GM12865 (cell line): ENCODE data around the gene SCAPER.
"Not testable (repeated sequence)": the region's sequence is repeated elsewhere in the genome, so short reads cannot be mapped to it uniquely, and the experiment has no call there.

Experiments
- DNase-seq: peaks from one replicate; pipeline ENCODE4 v3.0.0; 2010; ENCODE audit warnings: low read depth
- H3K4me3 ChIP-seq: 2 replicates; pipeline ENCODE4 v1.5.1; 2011; ENCODE audit warnings: mild to moderate bottlenecking, low read depth, low read length, control low read depth
- CTCF ChIP-seq: IDR thresholded peaks from 2 replicates; pipeline ENCODE4 v1.5.1; 2011; ENCODE audit warnings: low read length, control low read depth, low read depth, inconsistent platforms; ENCODE audit not compliant: insufficient read depth; ENCODE audit errors: missing control alignments

SCAPER gene

GRCh38 chr15:76503804-76504203, 401.3 kb downstream of the SCAPER start:
- H3K4me3 ChIP-seq = no peak overlapping the region
- TF ChIP-seq CTCF = no peak
- DNase-seq = no peak

- TF ChIP-seq CTCF = no peak
- DNase-seq = no peak
- no peak overlapping the region for H3K4me3 ChIP-seq
Measured at GRCh38 chr15:76503121-76503520, 402.0 kb downstream of the SCAPER start.

GRCh38 chr15:76502678-76503077, 402.5 kb downstream of the SCAPER start:
- no peak for TF ChIP-seq CTCF
- DNase-seq = no peak
- H3K4me3 ChIP-seq = no peak overlapping the region

GRCh38 chr15:76502185-76502584, 403.0 kb downstream of the SCAPER start:
- H3K4me3 ChIP-seq, DNase-seq: not testable (repeated sequence)

GRCh38 chr15:76501726-76502125, 403.4 kb downstream of the SCAPER start:
- no peak for DNase-seq
- H3K4me3 ChIP-seq = no peak overlapping the region
- TF ChIP-seq CTCF = no peak

GRCh38 chr15:76501011-76501410, 404.1 kb downstream of the SCAPER start:
- no peak for TF ChIP-seq CTCF
- H3K4me3 ChIP-seq = no peak overlapping the region
- DNase-seq = no peak

- no peak overlapping the region for H3K4me3 ChIP-seq
- no peak for TF ChIP-seq CTCF
- DNase-seq = no peak
Measured at GRCh38 chr15:76495487-76495886, 409.7 kb downstream of the SCAPER start.
